BLaER1 (cell line): ENCODE results near the gene ZNF800.

ENCODE experiments used
- H3K27ac ChIP-seq: shearing (Covaris generic); formaldehyde crosslinking; 2 replicates; pipeline ENCODE4 v1.8.1; 2022
- H3K27me3 ChIP-seq: shearing (Covaris generic); formaldehyde crosslinking; 2 replicates; pipeline ENCODE4 v1.8.1; 2022
- H3K36me3 ChIP-seq: shearing (Covaris generic); formaldehyde crosslinking; 2 replicates; pipeline ENCODE4 v1.8.1; 2022
- H3K4me1 ChIP-seq: shearing (Covaris generic); formaldehyde crosslinking; 2 replicates; pipeline ENCODE4 v1.8.1; 2022
- H3K4me2 ChIP-seq: shearing (Covaris generic); formaldehyde crosslinking; 2 replicates; pipeline ENCODE4 v1.8.1; 2022
- H3K4me3 ChIP-seq: shearing (Covaris generic); formaldehyde crosslinking; 2 replicates; pipeline ENCODE4 v1.8.1; 2022
- H3K9ac ChIP-seq: shearing (Covaris generic); formaldehyde crosslinking; 2 replicates; pipeline ENCODE4 v1.8.1; 2022
- H3K9me3 ChIP-seq: shearing (Covaris generic); formaldehyde crosslinking; 2 replicates; pipeline ENCODE4 v1.8.1; 2022
- H4K20me1 ChIP-seq: shearing (Covaris generic); formaldehyde crosslinking; 2 replicates; pipeline ENCODE4 v1.8.1; 2022
- Cebpa-rat ChIP-seq: shearing (Covaris generic); IDR thresholded peaks from 2 replicates; pipeline ENCODE4 v1.8.1; 2022

Gene ZNF800

GRCh38 chr7:127350586-127350985 is 41.9 kb downstream of the ZNF800 start:
- Histone ChIP-seq H3K4me3 (no peak overlapping the region), H3K27ac (no peak overlapping the region), H3K36me3 (peaks cover 19% of the 10 kb centered on the region), H3K4me1 (no peaks in the 10 kb centered on the region), H3K9me3 (peaks cover 10% of the 10 kb centered on the region), H3K9ac (no peak overlapping the region), H4K20me1 (peaks cover 25% of the 10 kb centered on the region; the same call in 1 of the 2 replicates), H3K4me2 (no peak overlapping the region), H3K27me3 (peaks cover 13% of the 10 kb centered on the region)
- no peak for TF ChIP-seq Cebpa-rat

DNA sequence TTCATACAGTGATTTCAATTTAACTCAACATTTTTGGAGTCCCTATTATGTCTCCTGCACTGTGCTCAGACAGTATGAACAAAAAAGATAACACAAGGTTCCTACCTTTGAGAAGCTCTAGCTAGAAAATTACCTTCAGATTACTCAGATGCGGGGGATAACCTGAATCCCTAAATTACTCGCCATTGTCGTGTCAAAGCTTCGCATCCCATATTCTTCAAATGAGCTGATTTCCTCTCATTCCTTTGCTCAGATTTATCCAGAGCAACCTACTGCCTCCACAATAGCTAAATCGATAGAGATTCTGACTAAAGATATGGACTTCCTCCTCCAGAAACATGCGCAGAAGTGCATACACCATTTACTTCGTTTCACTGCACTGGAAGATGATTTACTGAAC is 42.6 kb downstream of the ZNF800 start:
- Histone ChIP-seq H3K27ac (no peak overlapping the region), H3K4me1 (no peaks in the 10 kb centered on the region), H3K9me3 (peaks cover 10% of the 10 kb centered on the region), H4K20me1 (peaks cover 25% of the 10 kb centered on the region; the same call in 1 of the 2 replicates), H3K9ac (no peak overlapping the region), H3K36me3 (peaks cover 15% of the 10 kb centered on the region; the same call in 1 of the 2 replicates), H3K27me3 (peaks cover 13% of the 10 kb centered on the region), H3K4me3 (no peak overlapping the region), H3K4me2 (no peak overlapping the region)
- no peak for TF ChIP-seq Cebpa-rat

DNA sequence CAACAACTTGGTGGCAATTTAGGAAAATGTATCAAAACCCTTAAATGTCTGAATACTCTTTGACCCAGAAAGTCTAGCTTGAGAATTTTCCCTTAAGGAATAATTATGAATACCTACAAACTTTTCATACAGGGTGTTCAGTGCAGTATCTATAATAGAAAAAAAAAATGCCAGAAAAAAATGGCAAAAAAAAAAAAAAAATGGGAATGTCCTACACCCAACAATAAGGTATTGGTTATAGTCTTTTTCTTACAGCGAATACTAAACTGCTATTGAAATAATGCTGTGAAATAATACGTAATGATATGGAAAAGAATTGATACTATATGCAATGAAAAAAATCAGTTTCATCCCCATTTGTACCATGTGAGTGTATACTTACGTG is 44.3 kb downstream of the ZNF800 start:
- no peak for TF ChIP-seq Cebpa-rat
- H4K20me1 ChIP-seq: peaks cover 25% of the 10 kb centered on the region; the same call in 1 of the 2 replicates
- H3K4me3 ChIP-seq: no peak overlapping the region
- no peak overlapping the region for H3K9ac ChIP-seq
- peaks cover 13% of the 10 kb centered on the region for H3K27me3 ChIP-seq
- H3K36me3 ChIP-seq: peaks cover 15% of the 10 kb centered on the region; the same call in 1 of the 2 replicates
- H3K4me2 ChIP-seq: no peak overlapping the region
- H3K9me3 ChIP-seq: peaks cover 10% of the 10 kb centered on the region
- no peak overlapping the region for H3K27ac ChIP-seq
- H3K4me1 ChIP-seq: no peaks in the 10 kb centered on the region

DNA sequence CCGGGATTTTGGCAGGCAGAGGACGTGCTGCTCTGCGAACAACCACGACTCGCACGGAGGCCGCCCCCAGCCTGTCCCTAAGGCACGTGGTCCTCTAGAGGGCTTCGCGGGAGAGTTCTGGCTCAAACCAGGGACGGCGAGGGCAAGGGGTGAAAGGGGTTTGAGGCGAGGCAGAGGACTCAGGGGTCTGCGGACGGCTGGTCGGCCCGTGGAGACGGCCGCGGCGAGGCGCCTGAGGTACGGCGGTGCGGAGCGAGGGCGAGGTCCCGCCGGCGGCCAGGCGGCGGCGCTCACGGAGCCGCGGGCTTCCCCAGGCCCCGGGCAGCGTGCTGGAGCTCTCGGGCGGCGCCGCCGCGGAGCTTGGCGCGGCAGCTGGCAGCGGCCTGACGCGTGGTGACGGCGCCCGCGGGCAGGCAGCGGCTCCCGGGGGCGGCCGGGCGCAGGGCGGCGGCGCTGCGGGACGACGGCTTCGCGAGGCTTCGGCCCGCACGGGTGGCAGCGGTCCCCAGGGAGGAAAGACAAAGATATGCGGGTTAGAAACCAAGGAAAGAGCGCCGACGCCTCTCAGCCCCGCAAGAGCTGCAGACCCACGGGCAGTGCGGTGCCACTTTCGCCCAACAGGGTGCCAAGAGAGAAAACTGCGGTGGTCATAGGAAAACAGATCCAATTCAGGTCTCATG is 44.8 kb downstream of the ZNF800 start:
- H3K4me3 ChIP-seq: 0 out of 2 replicates have a peak overlapping the region, but pooled peaks have one; percentile 35
- peaks cover 13% of the 10 kb centered on the region for H3K27me3 ChIP-seq
- peaks cover 25% of the 10 kb centered on the region; the same call in 1 of the 2 replicates for H4K20me1 ChIP-seq
- peaks cover 11% of the 10 kb centered on the region for H3K9me3 ChIP-seq
- no peak for TF ChIP-seq Cebpa-rat
- peaks cover 15% of the 10 kb centered on the region; the same call in 1 of the 2 replicates for H3K36me3 ChIP-seq
- H3K4me1 ChIP-seq: no peaks in the 10 kb centered on the region
- H3K9ac ChIP-seq: no peak overlapping the region
- peak overlapping the region; percentile 36; the same call in 1 of the 2 replicates for H3K4me2 ChIP-seq
- no peak overlapping the region for H3K27ac ChIP-seq

DNA sequence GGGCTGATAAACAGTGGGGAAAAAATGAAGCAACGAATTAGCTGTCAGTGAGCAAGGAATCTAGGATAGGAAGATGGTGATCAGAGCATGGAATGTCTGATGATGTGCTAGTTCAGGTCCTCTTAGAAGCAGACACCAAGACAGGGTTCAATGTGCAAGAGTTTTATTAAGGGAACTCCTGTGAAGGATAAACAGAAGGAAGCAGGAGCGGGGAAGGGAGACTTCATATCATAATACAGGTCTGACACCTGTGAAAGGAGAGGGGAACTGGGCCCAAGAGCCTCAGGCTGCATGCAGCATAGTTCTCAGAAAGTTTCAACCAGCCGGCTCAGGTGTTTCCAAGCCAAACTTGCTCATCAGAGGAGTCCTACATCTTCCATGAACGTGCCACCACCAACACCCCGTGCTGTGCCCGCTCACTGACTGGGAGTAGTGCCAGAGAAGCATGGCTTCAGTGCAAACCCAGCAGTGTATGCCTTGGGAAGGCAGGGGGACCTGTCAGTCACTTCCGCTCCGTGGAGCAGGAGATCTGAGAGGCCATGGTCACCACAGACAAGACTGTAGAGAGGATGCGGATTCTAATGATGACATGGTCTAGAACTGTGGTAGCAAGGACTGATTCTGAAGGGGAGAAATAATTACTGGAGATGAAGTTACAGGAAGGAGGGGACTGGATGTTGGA is 45.8 kb downstream of the ZNF800 start:
- Histone ChIP-seq H4K20me1 (peaks cover 17% of the 10 kb centered on the region; the same call in 1 of the 2 replicates), H3K4me1 (no peaks in the 10 kb centered on the region), H3K4me2 (no peak overlapping the region), H3K36me3 (peaks cover 15% of the 10 kb centered on the region; the same call in 1 of the 2 replicates), H3K9ac (no peak overlapping the region), H3K27me3 (peaks cover 13% of the 10 kb centered on the region), H3K4me3 (no peak overlapping the region), H3K9me3 (peaks cover 14% of the 10 kb centered on the region), H3K27ac (no peak overlapping the region)
- no peak for TF ChIP-seq Cebpa-rat

DNA sequence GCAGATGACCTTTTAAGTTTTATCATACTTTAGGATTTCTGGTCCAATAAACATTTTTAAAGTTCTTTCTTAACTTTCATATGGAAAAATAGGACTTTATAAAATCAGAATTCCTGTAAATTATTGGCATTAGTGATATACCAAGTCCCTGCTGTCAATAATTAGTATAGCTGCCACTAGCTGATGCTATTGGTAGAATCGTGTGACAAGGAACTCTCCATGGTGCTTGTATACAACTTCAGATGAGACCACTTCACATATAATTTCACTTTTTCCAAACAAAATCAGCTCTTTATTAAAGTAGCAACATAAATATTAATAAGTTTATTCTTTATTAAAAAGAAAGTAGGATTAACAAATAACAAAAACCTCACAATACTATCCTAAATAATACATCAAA is 49.9 kb downstream of the ZNF800 start:
- Histone ChIP-seq H3K4me1 (no peaks in the 10 kb centered on the region), H3K27me3 (peaks cover 3% of the 10 kb centered on the region), H3K27ac (no peak overlapping the region), H3K9me3 (peaks cover 7% of the 10 kb centered on the region), H3K9ac (no peak overlapping the region), H3K4me2 (no peak overlapping the region), H4K20me1 (no peaks in the 10 kb centered on the region), H3K36me3 (peaks cover 3% of the 10 kb centered on the region; the same call in 1 of the 2 replicates), H3K4me3 (no peak overlapping the region)
- TF ChIP-seq Cebpa-rat: no peak

GRCh38 chr7:127338122-127338521 is 54.4 kb downstream of the ZNF800 start:
- H3K4me2 ChIP-seq: no peak overlapping the region
- no peak overlapping the region for H3K27ac ChIP-seq
- peaks cover 3% of the 10 kb centered on the region; the same call in 1 of the 2 replicates for H3K9me3 ChIP-seq
- H4K20me1 ChIP-seq: no peaks in the 10 kb centered on the region
- H3K4me1 ChIP-seq: no peaks in the 10 kb centered on the region
- no peak overlapping the region for H3K9ac ChIP-seq
- H3K27me3 ChIP-seq: no peaks in the 10 kb centered on the region
- no peak for TF ChIP-seq Cebpa-rat
- no peak overlapping the region for H3K4me3 ChIP-seq
- no peaks in the 10 kb centered on the region for H3K36me3 ChIP-seq

DNA sequence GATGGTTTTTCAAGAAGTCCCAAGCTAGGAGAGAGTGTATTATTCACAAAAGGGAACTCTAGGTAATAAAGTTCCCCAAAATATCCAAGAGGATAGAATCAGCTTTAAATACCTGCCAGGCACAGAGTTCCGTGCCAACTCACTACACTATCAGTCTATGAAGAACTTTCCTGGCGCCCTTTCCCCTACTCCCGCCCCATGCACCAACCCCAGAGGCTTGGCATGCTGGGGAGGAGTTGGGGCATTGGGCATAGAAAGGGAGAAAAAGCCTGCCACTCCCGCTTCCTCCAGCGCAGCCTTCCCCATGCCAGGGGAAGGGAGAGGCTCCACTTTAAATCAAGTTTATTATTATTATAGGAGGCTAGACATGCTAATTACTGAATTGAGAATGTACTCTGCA is 54.9 kb downstream of the ZNF800 start:
- no peak for TF ChIP-seq Cebpa-rat
- Histone ChIP-seq H3K9ac (no peak overlapping the region), H3K36me3 (no peaks in the 10 kb centered on the region), H3K4me3 (no peak overlapping the region), H3K4me2 (no peak overlapping the region), H3K27me3 (no peaks in the 10 kb centered on the region), H3K9me3 (peaks cover 2% of the 10 kb centered on the region; the same call in 1 of the 2 replicates), H3K4me1 (no peaks in the 10 kb centered on the region), H4K20me1 (no peaks in the 10 kb centered on the region), H3K27ac (no peak overlapping the region)

DNA sequence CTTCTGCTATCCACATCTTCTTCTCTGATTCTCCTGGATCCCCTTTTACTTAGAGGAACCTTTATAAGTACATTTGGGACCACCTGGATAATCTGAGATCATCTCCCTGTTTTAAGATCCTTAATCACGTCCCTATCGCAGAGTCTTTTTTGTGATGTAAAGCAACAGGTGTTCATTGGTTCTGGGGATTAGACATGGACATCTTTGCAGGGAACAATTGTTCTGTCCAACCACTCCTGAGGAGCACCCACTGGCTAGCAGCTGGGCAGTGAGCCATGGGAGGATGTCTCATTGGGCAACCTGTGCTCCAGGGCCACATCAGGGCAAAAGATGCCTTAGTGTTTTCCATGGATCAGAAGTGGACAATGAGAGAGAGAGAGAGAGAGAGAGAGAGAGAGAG is 56.0 kb downstream of the ZNF800 start:
- Histone ChIP-seq H3K27me3 (no peaks in the 10 kb centered on the region), H3K27ac (no peak overlapping the region), H3K9ac (no peak overlapping the region), H3K9me3 (no peaks in the 10 kb centered on the region), H4K20me1 (no peaks in the 10 kb centered on the region), H3K4me2 (no peak overlapping the region), H3K36me3 (no peaks in the 10 kb centered on the region), H3K4me3 (no peak overlapping the region), H3K4me1 (no peaks in the 10 kb centered on the region)
- no peak for TF ChIP-seq Cebpa-rat

- Histone ChIP-seq H3K27ac (no peak overlapping the region), H3K36me3 (no peaks in the 10 kb centered on the region), H3K9ac (no peak overlapping the region), H4K20me1 (no peaks in the 10 kb centered on the region), H3K4me3 (no peak overlapping the region), H3K4me1 (no peaks in the 10 kb centered on the region), H3K9me3 (no peaks in the 10 kb centered on the region), H3K27me3 (no peaks in the 10 kb centered on the region), H3K4me2 (no peak overlapping the region)
- TF ChIP-seq Cebpa-rat: no peak
These were observed 59.6 kb downstream of the ZNF800 start for GRCh38 chr7:127332880-127333279.
